A204.1 (cell line): Measurements from ENCODE around the gene APEX1.

ENCODE experiments used
- FAIRE-seq: peaks from 2 replicates; lab custom pipeline; 2012; peaks lifted over from hg19 to GRCh38; lab: Jason Lieb, UNC

APEX1 gene

DNA sequence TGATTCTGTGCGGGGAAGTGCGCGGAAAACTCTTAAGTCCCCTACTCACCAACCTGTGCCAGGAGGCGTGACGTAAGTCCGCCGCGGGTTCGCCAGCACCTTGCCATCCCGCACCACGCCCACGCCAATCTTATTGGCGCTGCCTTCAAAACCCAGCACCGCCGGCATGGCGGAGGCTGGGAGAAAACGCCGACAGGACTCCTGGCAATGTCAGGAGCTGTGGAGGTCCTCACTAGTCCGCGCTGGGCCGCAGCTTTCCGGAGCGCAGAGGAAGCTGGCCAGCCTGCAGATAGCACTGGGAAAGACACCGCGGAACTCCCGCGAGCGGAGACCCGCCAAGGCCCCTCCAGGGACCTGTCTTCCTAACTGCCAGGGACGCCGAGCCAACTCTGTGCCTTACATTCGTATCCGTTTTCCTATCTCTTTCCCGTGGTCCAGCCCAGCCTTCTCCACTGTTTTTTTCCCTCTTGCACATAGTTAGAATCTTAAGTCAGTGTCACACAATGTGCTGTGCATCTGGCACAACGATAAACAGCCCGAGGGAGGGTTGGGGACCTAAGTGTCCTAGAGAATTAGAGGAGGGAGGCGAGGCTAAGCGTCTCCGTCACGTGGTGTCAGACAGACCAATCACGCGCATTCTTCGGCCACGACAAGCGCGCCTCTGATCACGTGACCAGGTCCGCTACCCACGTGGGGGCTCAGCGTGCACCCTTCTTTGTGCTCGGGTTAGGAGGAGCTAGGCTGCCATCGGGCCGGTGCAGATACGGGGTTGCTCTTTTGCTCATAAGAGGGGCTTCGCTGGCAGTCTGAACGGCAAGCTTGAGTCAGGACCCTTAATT is at the start of gene APEX1, which contains the start of gene OSGEP:
Gene APEX1, plus strand, starts transcription at position 711 of the 839 bp plus-strand sequence. CDS start 420 bp downstream, outside the sequence.
Gene OSGEP, minus strand, starts transcription at position 297 of the 839 bp plus-strand sequence. Its CDS starts 129 bp downstream, at position 168.
- peak; percentile 98 for FAIRE-seq

DNA sequence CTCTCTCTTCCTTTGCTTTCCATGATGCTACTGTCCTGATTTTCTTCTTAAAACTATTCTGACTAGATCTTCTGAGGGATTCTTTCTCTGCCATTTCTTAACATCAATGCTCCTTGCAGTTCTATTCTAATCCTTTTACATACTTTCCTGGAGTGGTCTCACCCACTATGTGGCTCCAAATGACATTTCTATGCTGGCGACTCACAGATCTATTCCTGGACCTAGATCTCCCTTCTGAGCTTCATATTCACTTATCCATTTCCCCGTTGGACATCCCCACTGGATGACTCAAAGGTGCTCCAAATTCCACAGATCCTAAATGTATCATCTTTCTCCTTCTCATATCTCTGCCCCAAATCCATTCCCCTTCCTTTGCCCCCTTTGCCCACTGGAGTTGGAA is 45.8 kb upstream of the APEX1 start:
- no peak for FAIRE-seq

DNA sequence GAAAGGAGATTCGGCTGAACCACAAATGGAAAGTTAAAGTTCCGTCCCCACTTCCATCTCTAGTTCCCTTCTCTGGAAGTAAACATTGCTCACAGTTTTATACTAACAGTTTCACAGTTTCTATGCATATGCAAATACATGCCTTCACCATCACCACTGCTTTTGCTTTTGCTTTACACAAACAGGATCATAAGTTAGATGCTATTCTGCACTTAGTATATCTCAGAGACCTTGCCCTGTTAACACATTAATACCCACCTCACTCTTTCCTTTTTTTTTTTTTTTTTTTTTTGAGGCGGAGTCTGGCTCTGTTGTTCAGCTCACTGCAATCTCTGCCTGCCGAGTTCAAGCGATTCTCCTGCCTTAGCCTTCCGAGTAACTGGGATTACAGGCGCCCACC is 42.6 kb upstream of the APEX1 start:
- no peak for FAIRE-seq

DNA sequence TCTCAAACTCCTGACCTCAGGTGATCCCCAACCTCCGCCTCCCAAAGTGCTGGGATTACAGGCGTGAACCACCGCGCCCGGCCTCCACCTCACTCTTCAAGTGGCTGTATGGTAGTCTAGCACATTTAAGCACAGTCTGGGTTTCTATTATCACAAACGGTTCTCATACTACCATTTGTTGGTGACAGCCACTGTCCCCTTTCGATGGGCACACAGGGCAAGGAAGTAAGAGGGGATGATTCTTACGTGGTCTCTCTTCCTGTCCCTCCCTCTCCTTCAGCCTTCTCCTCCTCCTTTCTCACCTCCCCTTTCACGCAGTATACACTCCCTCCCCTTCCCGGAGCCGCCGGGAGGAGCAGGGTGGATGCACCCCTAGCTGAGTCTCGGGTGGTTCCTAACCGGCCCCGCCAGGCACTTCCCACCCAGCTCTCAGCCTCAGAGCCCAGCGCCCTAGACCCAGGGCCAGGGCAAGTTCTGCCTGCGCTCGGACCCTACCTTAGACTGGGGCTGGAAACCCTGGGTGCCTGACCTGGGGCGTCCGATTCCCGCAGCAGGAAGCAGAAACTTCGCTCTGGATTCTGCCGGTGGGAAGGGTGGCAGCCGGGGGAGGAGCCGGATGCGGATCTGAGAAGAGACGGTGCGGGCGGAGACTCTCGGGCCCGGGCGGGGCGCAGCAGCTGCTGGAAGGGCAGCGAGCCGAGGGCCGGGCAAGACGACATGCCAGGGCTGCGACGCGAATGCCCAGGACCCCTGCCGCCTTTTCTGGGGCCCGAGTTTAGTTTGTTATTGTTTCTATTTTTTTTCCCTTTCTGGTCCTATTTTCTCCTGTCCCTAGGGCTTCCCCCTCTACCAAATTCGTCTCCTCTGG is 41.9 kb upstream of the APEX1 start, which contains the start of gene TEP1:
Gene TEP1, minus strand, starts transcription at position 626 of the 868 bp plus-strand sequence. CDS start 5,062 bp downstream, outside the sequence.
- FAIRE-seq: no peak

DNA sequence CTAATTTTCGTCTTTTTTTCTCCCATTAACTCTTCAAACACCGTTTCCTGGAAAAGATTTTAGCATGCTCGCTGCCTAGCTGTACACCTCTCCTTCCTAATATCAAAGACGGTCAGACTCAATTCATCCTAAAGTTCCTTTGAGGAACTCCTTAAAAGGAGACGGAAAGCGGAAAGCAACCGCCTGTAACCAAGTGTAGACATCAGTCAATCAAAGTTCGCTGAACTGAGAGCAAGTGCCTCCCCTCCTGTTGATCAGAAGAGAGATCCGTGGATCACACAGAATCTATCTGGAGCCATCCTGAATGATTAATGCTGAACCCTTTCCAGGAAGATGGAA is 41.3 kb upstream of the APEX1 start:
- no peak for FAIRE-seq

DNA sequence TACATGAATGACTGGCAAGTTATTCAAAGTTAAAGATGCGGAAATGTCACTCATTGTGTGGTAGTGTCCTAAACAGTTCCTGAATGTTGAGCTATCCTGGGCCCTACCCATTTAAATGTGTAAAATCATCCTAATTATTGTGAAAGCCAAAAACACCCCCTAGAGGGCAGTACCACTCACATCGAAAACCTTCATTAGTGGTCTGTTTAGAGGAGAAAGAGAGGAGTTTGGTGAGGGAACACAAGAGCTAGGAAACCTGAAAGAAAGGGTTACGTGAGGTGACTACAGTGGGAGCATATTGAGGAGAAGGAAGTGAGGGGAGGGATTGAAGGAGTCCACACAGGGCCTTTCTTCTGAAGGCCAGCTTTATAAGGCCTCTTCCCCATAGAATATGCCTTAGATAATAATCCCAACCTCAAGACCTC is 39.2 kb upstream of the APEX1 start:
- FAIRE-seq: no peak

DNA sequence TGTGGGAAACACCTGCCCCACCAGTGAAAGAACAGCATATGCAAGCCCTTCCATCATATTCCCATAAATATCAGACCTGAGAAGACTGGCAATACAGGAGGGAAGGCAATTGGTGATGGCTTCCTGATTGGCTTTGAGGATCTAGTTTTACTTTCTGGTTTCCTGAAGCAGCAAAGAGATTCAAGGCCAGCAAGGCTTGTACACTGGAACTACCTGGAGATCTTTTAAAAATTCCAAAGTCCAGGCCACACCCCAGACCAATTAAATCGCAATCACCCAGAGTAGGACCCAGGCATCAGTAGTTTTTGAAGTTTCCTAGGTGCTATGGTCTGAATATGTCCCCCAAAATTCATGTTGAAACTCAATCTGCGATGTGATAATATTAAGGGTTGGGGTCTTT is 38.8 kb upstream of the APEX1 start:
- FAIRE-seq: no peak

DNA sequence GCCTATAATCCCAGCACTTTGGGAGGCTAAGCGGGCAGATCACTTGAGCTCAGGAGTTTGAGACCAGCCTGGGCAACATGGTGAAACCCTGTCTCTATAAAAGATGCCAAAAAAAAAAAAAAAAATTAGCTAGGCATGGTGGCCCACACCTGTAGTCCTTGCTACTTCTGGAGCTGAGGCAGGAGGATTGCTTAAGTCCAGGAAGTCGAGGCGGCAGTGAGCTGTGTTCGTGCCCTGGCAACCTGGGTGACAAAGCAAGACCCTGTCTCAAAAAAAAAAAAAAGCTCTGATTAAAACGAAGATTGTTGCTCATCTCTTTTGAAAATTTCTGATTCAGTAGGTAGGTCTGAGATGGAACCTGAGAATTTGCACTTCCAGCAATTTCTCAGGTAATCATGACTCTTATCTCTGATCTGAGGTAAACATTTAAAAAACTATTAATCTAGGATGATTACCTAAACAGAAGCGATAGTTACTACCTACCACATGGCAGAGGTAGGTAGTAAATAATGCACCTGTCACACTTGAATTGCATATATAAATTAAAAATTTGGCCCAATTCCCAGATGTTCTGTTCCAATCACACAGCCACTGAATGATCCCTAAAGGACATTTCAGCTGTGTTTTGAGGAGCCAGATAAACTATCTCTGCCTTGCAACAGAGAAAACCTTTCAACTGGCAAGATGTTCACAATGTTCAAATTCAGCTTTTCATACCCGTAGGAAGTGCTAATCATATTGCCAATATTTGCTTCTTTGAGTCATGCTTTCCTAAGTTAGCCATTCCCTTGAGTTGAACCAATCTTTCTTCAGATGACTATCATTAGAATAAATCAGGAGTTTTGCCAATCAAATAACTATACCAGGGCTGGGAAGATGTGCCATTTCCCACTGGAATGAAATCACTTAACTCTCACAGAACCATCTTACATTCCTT is 37.5 kb upstream of the APEX1 start:
- no peak for FAIRE-seq

DNA sequence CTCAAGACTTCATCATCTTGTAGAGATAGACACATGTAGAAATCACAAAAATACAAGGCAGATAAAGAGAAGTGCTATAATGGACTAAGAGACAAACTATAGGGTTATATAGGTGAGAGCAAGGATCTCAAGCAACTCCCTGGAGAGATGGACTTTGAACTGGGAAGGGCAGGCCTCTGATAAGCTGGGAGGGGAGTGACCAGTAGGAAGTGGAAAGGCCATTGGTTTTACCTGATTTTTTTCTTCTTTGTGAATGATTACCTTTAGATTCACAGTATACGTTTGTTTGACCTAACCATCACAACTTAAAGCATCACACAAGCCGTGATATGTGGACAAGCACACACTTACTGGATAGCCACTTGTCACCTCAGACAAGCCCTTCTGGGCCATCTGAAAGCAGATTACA is 36.5 kb upstream of the APEX1 start:
- no peak for FAIRE-seq

DNA sequence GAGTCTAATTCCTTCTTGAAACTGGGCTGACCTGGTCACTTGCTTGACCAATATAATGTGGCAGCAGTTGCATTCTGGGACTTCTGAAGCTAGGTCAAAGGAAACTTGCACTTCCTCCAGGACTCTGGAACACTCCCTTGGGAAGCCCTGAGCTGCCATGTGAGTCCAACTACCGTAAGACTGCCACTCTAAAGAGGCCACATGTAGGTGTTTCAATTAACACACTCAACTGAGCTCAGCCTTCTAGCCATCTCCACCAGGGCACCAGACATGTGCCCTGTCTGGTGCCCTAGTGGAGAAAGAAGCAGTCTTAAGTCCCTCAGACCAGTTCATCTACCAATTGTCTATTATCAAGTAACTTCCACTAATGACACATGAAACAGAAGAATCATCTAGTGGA is 35.6 kb upstream of the APEX1 start:
- no peak for FAIRE-seq

DNA sequence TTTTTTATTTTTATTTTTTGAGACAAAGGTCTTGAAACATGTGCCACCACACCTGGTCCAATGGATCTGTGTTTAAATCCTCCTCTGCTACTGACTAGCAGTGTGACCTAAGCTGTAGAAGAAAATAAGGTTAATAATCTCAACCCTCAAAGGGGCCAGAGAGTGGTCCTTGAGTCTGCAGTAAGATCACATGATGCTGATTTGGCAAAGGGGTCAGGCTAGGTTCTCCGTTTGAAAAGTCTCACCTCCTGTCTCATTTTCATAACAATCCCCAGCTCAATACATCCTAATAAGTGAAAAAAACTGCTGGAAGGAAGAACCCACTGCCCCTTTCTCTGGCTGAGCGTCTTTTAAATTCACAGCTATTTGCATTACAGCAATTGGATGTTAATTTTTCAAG is 33.8 kb upstream of the APEX1 start:
- no peak for FAIRE-seq

DNA sequence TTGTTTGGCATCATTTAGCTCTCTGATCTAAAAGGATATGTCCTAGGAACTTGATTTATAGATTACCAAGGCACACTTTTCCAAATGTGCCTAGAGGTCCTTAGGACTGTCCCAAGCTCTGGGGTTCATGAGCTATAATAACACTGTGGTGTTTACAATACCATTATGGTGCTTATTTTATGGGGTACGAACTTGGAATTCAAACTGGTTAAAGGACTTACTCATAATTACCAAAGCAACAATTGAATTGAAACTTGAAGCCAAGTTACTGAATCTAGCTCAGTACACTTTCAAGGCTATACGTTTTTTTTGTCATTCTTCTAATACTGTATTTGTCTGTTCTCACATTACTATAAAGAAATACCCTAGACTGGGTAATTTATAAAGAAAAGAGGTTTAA is 32.1 kb upstream of the APEX1 start:
- FAIRE-seq: no peak

DNA sequence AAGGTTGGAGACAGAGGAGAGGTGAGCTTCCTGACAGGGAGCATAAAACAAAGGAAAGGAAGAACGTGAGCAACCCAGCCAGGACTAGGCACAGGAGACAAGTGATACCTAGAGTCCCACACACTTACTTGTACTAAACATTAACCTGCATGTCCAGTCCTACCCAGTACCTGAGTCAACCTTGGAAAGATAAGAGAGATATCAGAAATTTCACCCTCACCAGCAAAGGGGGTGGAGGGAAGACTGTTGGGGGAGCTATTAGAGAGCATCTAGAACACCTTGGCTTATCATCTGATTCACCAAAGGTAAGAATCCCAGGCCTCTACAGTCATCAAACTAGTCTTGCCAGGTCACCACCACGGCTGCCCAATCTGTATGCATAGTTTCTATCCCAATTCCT is 30.2 kb upstream of the APEX1 start:
- FAIRE-seq: no peak

DNA sequence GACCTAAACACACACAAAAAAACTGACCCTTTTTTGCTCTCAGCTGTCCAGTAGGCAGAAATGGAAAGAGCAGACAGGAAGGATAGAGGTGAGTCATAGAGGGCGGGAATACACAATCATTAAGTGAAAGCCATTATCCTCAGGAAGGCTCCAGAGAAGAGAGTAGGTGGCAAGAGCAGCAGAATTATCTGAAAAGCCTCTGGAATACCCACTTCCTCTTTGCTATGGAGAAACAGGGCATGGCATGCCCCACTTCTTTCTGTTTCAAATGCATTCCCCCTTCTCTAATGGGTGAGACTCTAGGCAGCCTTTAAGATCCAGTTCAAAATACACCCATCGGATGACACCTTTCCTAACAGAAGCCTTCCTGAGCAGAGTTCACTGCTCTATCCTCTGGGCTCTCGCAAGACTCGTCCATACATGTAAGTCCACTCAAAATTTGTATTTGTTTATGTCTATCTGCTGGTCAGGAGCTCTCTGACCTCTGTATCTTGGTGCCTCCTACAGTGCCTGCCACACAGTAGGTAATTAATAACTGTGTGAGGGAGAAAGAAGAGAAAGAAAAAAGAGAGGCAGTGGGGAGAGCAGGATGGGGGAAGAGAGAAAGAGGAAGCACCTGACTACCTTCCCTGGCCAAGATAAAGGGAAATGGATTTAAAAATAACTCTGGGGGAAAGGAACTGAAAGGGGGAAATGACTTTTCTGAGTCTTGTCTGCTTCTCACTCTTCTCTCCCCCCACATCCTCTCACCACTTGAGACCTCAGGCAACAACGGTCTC is 27.6 kb upstream of the APEX1 start:
- FAIRE-seq: no peak

DNA sequence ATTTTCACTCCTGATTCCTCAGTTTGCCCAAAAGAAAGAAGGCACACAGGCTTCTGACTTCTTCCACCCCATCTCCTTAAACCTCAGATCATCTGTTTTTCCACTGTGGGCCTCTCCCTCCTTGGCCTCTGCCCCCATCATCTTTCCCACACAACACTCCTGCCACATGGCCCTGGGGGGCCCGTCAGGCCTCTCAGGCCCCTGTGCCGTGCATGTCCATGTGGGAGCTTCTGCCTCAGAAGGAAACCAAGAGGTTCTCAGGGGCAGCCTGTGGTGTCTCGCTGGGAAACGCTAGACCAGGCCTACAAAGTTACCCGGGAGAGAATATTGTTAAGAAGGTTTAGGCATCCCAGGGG is 27.0 kb upstream of the APEX1 start:
- FAIRE-seq: no peak

DNA sequence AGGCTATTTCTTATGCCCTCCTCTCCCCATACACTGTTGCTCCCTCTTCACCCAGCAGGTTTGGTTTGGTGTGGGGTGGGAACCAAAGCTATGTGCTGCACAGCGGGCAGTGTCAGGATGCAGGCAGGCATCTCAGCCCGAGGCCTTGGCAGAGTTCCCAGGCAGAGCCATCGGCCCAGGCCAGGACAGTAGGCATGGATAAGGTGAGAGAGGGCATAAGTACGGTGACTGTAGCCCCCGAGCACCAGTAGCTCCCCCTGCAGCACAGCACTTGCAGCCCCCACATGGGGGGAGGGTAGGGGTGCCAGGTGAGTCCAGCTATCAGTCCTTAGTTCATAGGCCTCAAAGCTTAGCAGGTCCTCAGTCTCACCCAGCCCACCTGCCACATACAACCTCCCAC is 26.2 kb upstream of the APEX1 start:
- no peak for FAIRE-seq

DNA sequence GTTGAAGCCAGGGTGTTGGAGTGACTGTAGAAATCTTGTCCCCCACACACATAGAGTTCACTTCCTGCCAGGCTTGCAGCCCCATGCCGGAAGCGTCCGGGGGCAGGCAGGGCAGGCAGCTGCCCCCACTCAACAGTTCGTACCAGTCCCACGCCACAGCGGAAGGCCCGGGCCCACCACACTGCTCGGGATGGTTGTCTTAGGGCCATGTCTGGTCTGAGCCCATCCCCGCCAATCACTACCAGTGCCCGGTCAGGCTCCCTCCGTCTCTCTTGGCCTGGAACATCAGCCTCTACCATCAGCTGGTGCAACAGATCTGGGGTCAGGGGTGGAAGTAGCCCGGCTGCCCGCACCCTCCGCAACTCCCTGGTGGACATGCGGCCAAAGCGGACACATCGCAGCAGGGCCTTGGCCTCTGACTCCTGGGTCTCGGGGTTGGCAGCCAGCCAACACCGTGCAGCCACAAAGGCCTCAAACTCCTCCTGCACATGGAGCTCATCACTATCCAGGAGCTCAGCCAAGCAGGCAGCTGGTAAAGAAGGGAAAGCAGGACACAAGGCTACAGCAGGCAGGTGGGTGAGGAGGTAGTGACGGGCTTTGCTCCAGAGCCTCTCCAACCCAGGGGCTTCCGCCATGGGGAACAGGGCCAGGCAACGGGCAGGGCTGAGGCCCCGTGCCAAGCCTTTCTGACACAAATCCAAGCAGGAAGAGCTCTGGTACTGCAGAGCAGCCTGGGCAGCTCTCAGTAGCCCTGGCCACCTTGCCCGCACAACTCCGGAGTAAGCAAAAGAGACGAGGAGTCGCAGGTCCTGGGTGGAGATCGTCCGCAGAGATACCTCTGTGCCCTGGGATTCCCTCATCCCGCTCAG is 25.0 kb upstream of the APEX1 start:
- no peak for FAIRE-seq

DNA sequence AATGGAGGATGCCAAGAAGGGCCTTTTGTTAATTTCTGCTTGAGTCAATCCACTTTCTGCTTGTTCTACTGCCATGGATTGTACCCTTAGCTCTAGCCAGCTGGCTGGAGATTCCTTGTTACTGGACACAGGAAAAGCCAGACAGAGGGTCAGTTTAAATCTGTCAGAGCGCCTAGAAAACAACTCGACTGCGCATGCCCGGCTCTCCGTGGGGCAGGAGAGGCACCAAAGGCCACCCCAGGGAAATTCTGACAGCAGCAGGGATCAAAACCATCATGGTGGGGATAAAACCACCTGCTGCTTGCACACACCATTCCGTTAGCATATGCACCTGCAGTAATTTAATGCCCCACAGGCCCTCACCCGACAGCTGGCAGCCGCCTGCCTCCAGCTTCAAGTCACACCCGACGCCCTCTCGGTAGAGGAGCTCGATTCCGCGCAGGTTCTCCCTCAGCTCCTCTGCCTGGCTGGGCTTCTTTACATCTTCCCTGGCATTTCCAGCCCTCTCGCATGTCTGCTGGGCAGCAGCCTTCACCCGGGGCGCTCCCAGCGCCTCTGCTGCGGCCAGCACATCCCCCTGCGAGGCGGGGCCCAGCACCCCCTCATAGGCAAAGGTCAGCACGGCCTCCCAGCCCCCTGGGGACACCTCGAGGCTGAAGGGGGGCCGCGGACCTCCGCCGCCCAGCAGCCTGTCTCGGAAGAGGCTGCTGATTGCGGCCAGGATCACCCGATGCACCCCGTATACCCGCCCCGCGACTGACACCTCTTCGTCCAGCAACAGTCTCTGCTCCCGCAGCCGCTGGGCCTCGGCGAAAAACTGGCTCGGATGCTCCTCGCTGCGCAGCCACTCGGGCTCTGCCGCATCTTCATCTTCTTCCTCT is 20.1 kb upstream of the APEX1 start:
- no peak for FAIRE-seq
